Nasal cavity respiratory epithelium epithelial cell of viscerocranial mucosa (primary cell): ENCODE results near the gene LTBP2. TPM values are rescaled to one million over a fixed set of nuclear protein-coding genes. Genes with fewer than 3 reads are reported as not detected.

Experiments used
- total RNA-seq: library from RNA; depleted of rRNA; stranded (reverse); fragments of >200 nt; gene quantifications from 2 replicates; pipeline ENCODE4 v1.2.3, GENCODE V29; 2014

LTBP2 gene
- 11.6 and 58.5 TPM in 2 replicates for total RNA-seq

DNA sequence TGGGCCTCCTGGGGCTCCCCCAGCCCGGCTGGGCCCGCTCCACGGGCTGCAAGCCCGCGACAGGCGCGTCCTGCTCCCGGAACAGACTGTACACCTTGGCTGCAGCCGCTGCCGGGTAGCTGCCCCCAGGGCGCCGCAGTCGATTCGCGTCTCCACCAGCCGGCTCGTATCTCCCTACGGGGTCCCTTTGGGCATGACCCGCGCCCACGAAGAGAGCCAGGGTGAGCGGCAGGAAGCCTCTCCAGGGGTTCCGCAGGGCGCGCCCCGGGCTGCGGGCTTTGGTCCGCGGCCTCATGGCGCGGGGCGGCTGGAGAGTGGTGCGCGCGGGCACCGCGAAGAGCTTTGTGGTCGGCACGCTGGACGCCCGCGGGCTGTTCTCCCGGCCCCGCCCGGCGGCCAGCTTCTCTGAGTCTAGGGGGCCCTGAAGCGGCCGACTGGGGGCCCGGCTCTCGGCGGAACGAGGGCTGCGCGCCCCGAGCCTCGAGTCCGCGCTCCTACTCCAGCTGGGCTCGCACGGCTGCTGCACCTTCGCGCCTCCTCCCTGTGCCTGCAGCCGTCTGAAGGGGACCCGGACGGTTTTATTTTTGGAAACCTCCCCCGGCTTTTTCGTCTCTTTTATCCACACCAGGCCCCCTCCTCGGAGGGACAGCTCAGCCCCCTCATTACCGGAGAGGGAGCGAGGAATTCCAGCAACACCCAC, at the start of gene LTBP2:
TSS of gene LTBP2 (minus strand) at position 588 of the 700 bp plus-strand sequence. CDS start at position 295, 293 bp downstream.

DNA sequence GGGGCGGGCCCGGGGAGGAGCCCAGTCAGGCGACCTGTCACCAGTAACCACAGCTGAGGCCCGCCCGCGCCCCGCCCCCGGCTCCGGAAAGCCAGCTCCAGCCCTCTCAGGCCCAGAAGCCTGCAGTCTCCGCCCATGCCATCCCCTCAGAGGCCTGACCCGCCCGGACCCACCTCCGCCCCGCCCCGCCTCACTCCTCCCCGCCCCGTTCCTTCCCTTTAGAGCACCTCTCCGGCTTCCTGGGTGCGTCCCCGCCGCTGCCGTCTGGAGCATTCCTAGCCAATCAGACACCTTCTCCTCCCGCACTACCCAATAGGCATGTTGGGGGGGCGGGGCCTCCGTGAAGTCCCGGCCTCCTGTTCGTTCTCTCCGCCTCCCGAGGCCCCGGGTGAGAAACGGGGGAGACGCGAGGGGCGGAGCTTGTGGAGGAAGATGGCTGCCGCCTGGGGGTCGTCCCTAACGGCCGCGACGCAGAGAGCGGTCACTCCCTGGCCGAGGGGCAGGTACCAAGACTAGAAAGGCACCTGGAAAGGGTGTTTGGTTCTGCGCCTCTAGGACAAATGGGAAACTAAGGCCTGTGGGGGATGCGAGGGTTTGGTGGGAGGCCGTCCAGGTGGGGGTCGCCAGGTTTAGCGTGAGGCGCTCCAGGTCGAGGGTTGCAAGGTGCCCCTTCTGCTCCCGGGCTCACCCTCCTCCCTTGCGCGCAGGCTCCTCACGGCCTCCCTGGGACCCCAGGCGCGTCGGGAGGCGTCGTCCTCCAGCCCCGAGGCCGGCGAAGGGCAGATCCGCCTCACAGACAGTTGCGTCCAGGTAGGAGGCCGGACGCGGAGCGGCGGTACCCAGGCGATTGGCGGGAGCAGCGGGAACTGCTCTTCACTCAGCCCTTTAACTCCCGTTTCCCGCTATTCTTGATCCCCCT, 118.4 kb downstream of the LTBP2 start, which contains the start of gene ISCA2:
TSS of gene ISCA2 (plus strand) at position 423 of the 919 bp plus-strand sequence. CDS start at position 433, 10 bp downstream.

DNA sequence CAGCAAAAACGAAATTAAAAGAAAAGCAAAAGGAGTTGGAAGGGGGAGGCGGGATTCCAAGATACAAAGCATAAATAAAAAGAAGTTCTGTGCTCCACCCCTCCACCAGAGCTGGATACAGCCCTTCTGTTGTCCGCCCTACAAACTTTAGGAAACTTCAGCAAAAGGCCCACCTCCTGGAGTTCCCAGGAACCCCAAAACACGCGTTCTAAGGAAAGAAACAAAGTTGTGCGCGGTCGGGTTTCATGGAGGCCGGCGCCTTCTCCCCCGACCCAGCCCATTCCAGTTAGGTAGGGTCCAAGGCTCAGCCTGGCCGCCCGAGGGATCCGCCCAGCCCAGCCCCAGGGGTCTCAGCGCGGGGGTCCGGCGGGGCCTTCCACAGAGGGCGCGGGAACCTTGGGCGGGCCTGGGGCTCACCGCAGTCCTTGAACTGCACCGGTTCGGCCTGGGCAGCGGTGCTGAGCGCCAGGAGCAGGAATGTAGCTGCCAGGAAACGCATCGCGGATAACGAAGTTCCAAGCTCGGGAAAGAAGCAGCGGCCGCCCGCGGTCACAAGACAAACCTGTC, 119.2 kb downstream of the LTBP2 start, which contains the start of gene NPC2:
TSS of gene NPC2 (minus strand) at position 530 of the 567 bp plus-strand sequence. CDS start at position 499, 31 bp downstream.

Other genes with a start within 250 kb of the LTBP2 start
- gene SYNDIG1L, start 186.0 kb downstream of the LTBP2 start, total RNA-seq: under 0.01 and 0.14 TPM in 2 replicates
- 172 and 292 TPM in 2 replicates for gene NPC2, start 118.9 kb downstream of the LTBP2 start, total RNA-seq
- 14.8 and 23.9 TPM in 2 replicates for gene ISCA2, start 118.5 kb downstream of the LTBP2 start, total RNA-seq
- gene AREL1, start 100.8 kb upstream of the LTBP2 start, total RNA-seq: 25.6 and 36.7 TPM in 2 replicates
- gene FCF1, start 100.9 kb upstream of the LTBP2 start, total RNA-seq: 26.0 and 60.2 TPM in 2 replicates
- gene YLPM1, start 151.1 kb upstream of the LTBP2 start, total RNA-seq: 11.6 and 52.0 TPM in 2 replicates